Stimulated activated CD8-positive, alpha-beta memory T cell treated with anti-CD3 and anti-CD28 coated beads, Interleukin-4, amount 100 ng/mL, for 1 hour (primary cell): ENCODE data around the gene TAF1B.

Experiments used
- DNase-seq, 2 donors: peaks; one replicate each; pipeline ENCODE4 v3.0.0-alpha.2; 2020; ENCODE audit warnings: low read depth in 2 of 2, low spot score in 1 of 2

Gene TAF1B

GRCh38 chr2:9982891-9983290 lies 139.6 kb downstream of the TAF1B start:
- DNase-seq, result no peak

DNA sequence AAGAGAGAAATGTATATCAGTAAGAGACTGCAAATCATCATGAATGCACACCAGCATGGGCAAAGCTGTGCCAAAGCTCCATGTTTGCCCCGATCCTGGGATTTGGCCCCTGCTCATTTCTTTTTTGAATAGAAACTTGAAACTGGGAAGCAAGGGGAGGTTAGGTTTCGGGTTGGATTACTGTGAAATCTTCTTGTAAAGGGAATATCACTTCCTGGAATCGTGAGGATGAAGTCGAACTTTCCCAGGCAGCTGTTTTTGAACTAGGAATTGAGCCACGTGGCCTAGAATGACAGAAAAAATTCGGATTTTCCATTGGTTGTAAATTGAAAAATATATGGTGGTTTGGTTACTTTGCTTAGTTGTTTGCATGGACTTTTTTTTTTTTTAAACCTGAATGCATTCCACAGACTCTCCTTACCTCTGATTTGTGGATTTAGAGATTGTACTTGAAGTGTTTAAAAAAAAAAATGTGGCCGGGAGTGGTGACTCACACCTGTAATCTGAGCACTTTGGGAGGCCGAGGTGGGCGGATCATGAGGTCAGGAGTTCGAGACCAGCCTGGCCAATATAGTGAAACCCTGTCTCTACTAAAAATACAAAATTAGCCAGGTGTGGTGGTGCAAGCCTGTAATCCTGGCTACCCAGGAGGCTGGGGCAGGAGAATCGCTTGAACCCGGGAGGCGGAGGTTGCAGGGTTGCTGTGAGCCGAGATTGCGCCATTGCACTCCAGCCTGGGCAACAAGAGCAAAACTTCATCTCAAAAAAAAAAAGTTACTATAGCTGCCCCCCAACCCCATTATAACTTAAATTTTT lies 140.3 kb downstream of the TAF1B start:
- DNase-seq, result no peak
